HG03039 (cell line): ENCODE results near the gene TXNDC9.
A peak's percentile ranks its signal among the peaks of the same experiment; 100 is the strongest.
"Not testable (repeated sequence)": the region's sequence is repeated elsewhere in the genome, so short reads cannot be mapped to it uniquely, and the experiment has no call there.

Source experiments
- ATAC-seq: cut with Tn5 transposase; IDR thresholded peaks from one replicate; pipeline ENCODE4 v1.9.1; 2021; ENCODE audit warnings: mild to moderate bottlenecking, moderate library complexity; ENCODE audit not compliant: unreplicated experiment

Gene TXNDC9

GRCh38 chr2:99336804-99337112, 625 bp upstream of the TXNDC9 start:
- peak; percentile 5 for ATAC-seq

DNA sequence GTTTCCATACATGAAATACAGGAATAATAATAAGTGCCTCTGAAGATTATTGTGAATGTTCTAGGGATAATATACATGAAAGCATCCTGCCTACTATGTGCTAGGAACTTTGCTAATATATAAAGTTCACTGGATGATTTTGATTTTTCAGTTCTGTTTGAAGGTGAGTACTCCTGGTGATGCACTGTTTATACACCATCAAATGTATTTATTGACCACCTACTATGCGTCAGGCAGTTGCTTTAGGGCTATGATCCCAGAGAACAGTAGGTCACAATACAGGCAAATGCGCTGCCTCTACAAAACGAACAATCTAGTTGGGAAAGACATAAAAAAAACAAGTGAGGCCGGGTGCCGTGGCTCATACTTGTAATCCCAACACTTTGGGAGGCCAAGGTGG, 10.7 kb downstream of the TXNDC9 start:
- ATAC-seq: no peak

DNA sequence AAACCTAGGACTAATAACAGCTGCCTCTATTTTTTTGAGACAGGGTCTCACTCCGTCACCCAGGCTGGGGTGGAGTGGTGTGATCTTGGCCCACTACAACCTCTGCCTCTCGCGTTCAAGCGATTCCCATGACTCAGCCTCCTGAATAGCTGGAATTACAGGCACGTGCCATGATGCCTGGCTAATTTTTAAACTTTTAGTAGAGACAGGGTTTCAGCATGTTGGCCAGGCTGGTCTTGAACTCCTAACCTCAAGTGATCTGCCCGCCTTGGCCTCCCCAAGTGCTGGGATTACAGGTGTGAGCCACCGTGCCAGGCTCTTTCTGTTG, 18.3 kb downstream of the TXNDC9 start:
- not testable (repeated sequence) for ATAC-seq

- no peak for ATAC-seq
Observed at GRCh38 chr2:99317161-99317872, 18.8 kb downstream of the TXNDC9 start.

GRCh38 chr2:99301097-99301496, 35.0 kb downstream of the TXNDC9 start, which contains the start of gene LYG1:
Gene LYG1 (minus strand): TSS chr2:99301197. CDS start chr2:99295670, 5,527 bp downstream.
- ATAC-seq: not testable (repeated sequence)

- ATAC-seq: no peak
Observed at GRCh38 chr2:99299580-99299979, 36.6 kb downstream of the TXNDC9 start.

GRCh38 chr2:99297994-99298393, 38.1 kb downstream of the TXNDC9 start:
- ATAC-seq: no peak

GRCh38 chr2:99285526-99285925, 50.6 kb downstream of the TXNDC9 start:
- no peak for ATAC-seq

- ATAC-seq: no peak
Observed at GRCh38 chr2:99279969-99280695, 56.0 kb downstream of the TXNDC9 start.

DNA sequence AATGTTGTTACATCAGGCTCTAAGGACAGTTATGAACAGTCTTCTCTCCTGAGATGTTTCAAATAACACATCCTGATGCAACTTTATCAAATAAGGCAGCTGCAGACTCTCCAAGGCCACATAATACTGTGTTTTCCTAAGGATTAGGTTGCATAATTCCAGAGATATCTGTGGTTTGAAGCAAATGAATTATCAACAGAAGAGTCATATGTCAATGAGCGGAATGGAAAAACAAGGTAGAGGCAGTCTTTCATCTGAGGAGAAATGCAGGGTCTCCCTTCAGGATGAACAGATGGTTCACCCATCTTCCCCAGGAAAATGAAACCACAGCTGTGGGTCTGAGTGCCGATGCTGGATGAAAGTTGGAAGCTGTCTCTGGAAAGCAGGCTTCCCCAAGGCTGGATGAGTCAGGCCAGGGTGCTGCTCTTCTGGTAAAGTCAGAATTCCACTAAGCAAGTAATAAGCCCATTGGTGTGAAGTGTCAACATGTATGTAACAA, 57.3 kb downstream of the TXNDC9 start:
- no peak for ATAC-seq

- not testable (repeated sequence) for ATAC-seq
Observed at GRCh38 chr2:99278195-99278765, 57.9 kb downstream of the TXNDC9 start.

DNA sequence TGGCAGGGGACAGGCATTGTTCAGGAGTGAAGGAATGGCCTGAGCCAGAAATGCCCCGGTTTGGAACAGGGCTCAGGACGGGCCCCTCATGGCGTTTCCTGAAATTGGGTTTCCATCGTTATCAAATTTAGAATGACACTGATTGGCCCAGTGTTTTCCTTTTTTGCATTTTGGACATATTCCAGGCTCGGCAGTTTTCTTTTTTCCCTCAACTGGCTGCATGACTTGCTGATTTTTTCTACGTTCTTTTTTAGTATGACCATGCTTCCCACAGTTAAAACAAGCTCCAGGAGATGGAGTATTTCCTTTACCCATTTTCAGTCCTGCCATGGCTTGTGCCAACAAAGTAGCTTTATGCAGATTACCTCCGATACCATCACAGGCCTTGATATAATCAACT, 60.3 kb downstream of the TXNDC9 start:
- ATAC-seq: no peak
